CD4-positive, alpha-beta T cell treated with Interleukin-2 at 100 ng/mL for 4 hours (primary cell): Measurements from ENCODE around the gene TSGA10.
"Not testable (repeated sequence)": the region's sequence is repeated elsewhere in the genome, so short reads cannot be mapped to it uniquely, and the experiment has no call there.

Experiments
- DNase-seq: peaks from one replicate; pipeline ENCODE4 v3.0.0-alpha.2; 2020; ENCODE audit warnings: low spot score

TSGA10 gene

GRCh38 chr2:99152199-99152895, 2.4 kb downstream of the TSGA10 start:
- no peak for DNase-seq

GRCh38 chr2:99150706-99151105, 4.0 kb downstream of the TSGA10 start:
- DNase-seq, result no peak

GRCh38 chr2:99141110-99142108, 13.3 kb downstream of the TSGA10 start, which contains the start of gene C2orf15:
Gene C2orf15, plus strand, starts transcription at chr2:99141707. Its CDS starts 8,852 bp downstream, at chr2:99150559.
- DNase-seq, result peak; percentile 97

GRCh38 chr2:99140860-99141109, 14.0 kb downstream of the TSGA10 start:
- no peak for DNase-seq

GRCh38 chr2:99140056-99140859, 14.5 kb downstream of the TSGA10 start:
- DNase-seq, result no peak

GRCh38 chr2:99139003-99139402, 15.7 kb downstream of the TSGA10 start:
- no peak for DNase-seq

- DNase-seq, result not testable (repeated sequence)
Observed at GRCh38 chr2:99135044-99135556, 19.6 kb downstream of the TSGA10 start.

GRCh38 chr2:99127981-99128380, 26.8 kb downstream of the TSGA10 start:
- no peak for DNase-seq

- DNase-seq, result no peak
Observed at GRCh38 chr2:99112617-99113016, 42.1 kb downstream of the TSGA10 start.

- no peak for DNase-seq
Observed at GRCh38 chr2:99111945-99112344, 42.8 kb downstream of the TSGA10 start.

- no peak for DNase-seq
Observed at GRCh38 chr2:99111236-99111635, 43.5 kb downstream of the TSGA10 start.

- DNase-seq, result no peak
Observed at GRCh38 chr2:99106913-99107312, 47.8 kb downstream of the TSGA10 start.

- DNase-seq, result no peak
Observed at GRCh38 chr2:99104006-99104405, 50.7 kb downstream of the TSGA10 start.

- no peak for DNase-seq
Observed at GRCh38 chr2:99101697-99102096, 53.0 kb downstream of the TSGA10 start.

- no peak for DNase-seq
Observed at GRCh38 chr2:99096728-99097127, 58.0 kb downstream of the TSGA10 start.

GRCh38 chr2:99088017-99088416, 66.7 kb downstream of the TSGA10 start:
- no peak for DNase-seq

GRCh38 chr2:99086385-99086784, 68.4 kb downstream of the TSGA10 start:
- no peak for DNase-seq

GRCh38 chr2:99085421-99085820, 69.3 kb downstream of the TSGA10 start:
- DNase-seq, result peak; percentile 10

- DNase-seq, result no peak
Observed at GRCh38 chr2:99084256-99084655, 70.5 kb downstream of the TSGA10 start.

- DNase-seq, result no peak
Observed at GRCh38 chr2:99081891-99082290, 72.9 kb downstream of the TSGA10 start.

GRCh38 chr2:99079226-99079625, 75.5 kb downstream of the TSGA10 start:
- no peak for DNase-seq

- no peak for DNase-seq
Observed at GRCh38 chr2:99072551-99072950, 82.2 kb downstream of the TSGA10 start.
